ENCODE results near the gene FAM163B. TPM values are rescaled to one million over a fixed set of nuclear protein-coding genes. Genes with fewer than 3 reads are reported as not detected.
A peak's percentile ranks its signal among the peaks of the same experiment; 100 is the strongest.

FAM163B gene
- total RNA-seq, 6 donors from 2014 or later = not detected

DNA sequence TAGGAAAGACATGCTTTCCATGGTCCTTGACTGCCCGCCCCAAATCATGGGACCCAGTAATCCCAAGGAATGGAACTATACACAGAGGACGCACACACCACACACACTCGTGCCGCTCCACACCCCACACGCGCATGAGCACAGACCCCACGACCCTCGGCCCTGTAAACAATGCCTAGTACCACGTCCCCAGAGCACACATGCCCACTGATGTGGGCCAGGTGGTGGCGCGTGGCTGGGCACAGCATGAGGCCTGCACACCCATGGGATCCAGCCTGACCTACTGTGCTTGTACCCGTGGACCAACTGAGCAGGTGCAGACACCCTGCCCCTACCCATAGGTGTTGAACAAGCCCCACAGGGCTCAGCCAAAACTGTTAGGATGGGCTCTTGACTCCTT, 27.7 kb upstream of the FAM163B start:
- DNase-seq = peak in 1 of 2 donors; percentile 63
- Histone ChIP-seq H3K9me3 (no peaks in the 10 kb centered on the region), H3K27ac (no peak overlapping the region), H3K4me1 (peaks cover 0 to 14% (median 9%) of the 10 kb centered on the region in 4 donors), H3K27me3 (no peaks in the 10 kb centered on the region), H3K36me3 (no peaks in the 10 kb centered on the region), H3K4me3 (no peak overlapping the region)
- WGBS, 2 donors = 89% methylated on average over 5 to 12 of the region's 12 CpGs
- no peak for TF ChIP-seq EP300 (IDR thresholded peaks at IDR 0.05)
- no peak for TF ChIP-seq POLR2AphosphoS5 (IDR thresholded peaks at IDR 0.05)
- no peak for TF ChIP-seq POLR2A (IDR thresholded peaks at IDR 0.05)
- TF ChIP-seq, protein P1, sequence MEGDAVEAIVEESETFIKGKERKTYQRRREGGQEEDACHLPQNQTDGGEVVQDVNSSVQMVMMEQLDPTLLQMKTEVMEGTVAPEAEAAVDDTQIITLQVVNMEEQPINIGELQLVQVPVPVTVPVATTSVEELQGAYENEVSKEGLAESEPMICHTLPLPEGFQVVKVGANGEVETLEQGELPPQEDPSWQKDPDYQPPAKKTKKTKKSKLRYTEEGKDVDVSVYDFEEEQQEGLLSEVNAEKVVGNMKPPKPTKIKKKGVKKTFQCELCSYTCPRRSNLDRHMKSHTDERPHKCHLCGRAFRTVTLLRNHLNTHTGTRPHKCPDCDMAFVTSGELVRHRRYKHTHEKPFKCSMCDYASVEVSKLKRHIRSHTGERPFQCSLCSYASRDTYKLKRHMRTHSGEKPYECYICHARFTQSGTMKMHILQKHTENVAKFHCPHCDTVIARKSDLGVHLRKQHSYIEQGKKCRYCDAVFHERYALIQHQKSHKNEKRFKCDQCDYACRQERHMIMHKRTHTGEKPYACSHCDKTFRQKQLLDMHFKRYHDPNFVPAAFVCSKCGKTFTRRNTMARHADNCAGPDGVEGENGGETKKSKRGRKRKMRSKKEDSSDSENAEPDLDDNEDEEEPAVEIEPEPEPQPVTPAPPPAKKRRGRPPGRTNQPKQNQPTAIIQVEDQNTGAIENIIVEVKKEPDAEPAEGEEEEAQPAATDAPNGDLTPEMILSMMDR (IDR thresholded peaks at IDR 0.05) = no peak
- ATAC-seq (ENCODE audit: low FRiP score in 2 of 2) = no peak

DNA sequence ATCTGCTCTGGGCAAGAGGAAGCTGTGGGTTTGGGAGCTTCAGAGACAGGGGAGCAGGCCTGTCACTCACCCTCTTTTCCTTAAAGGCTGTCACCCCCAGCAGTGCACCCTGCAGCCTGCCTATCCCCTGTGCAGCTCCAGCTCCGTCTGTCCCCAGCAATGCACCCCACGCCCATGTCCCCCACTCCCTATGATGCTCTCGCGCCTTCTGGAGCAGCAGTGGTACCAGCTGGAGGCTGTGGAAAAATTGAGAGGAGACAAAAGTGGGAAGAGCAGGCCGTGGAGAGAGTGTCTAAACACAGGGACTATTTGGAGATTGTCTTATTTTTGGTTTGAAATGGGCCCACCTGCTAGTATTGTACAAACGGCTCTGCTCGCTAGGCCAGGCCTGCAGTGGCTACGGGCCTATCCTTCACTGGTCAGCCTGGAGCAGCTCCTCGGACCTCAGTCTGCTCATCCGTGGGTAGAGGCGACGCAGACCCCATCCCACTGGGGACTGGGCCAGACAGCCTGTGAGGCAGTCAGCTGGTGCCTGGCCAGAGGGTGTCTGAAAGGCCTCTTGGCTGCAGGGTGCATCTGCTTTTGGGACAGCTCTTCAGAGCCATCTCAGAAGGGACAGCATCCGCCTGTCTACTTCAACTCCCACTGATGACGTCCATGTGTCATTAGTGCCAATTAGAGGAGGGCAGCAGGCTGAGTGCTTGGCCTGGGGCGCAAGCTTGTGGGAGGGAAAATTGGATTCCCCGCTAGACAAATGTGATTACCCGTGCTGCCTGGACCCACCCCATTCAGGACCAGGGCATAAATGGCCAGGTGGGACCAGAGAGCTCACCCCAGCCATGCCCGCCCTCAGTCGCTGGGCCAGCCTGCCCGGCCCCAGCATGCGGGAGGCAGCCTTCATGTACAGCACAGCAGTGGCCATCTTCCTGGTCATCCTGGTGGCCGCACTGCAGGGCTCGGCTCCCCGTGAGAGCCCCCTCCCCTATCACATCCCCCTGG, 26.6 kb upstream of the FAM163B start, which contains the start of gene DBH:
Gene DBH, plus strand, starts transcription at position 831 of the 999 bp plus-strand sequence. Its CDS starts 9 bp downstream, at position 840.
- Histone ChIP-seq H3K27ac (no peak within 1 kb of the TSS), H3K4me3 (no peak within 1 kb of the TSS), H3K27me3 (no peaks in the 10 kb centered on the region), H3K4me1 (peaks cover 0 to 14% (median 9%) of the 10 kb centered on the region in 4 donors), H3K36me3 (no peaks in the 10 kb centered on the region), H3K9me3 (no peaks in the 10 kb centered on the region)
- 85 to 88% methylated on average over 7 to 24 of the region's 24 CpGs for WGBS, 2 donors
- TF ChIP-seq, protein P1 (IDR thresholded peaks at IDR 0.05) = no peak
- TF ChIP-seq POLR2A (IDR thresholded peaks at IDR 0.05) (no peak), EP300 (IDR thresholded peaks at IDR 0.05) (no peak), POLR2AphosphoS5 (IDR thresholded peaks at IDR 0.05) (no peak)
- ATAC-seq (ENCODE audit: low FRiP score in 2 of 2) = no peak
- DNase-seq = no peak

DNA sequence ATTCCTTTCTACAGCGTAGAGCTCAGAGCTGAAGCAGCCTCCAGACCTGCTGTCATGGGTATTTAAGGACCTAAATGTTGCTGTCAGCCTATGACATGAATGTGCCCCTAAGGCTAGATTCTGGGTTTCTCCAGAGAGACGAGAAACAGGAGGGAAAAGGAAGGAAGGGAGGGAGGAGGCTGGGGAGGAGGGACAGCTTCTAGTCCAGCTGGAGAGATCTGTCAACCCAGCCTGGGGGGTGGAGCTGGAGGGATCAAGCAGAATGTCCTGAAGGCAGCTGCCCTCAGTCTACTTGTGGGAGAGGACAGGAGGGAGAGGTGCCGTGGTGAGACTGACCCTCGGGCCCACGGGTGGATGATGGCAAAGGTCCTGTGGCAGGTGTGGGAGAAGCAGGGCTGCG, 25.9 kb upstream of the FAM163B start:
- no peak for DNase-seq
- H3K27me3 ChIP-seq = no peaks in the 10 kb centered on the region
- peaks cover 0 to 14% (median 9%) of the 10 kb centered on the region in 4 donors for H3K4me1 ChIP-seq
- no peaks in the 10 kb centered on the region for H3K36me3 ChIP-seq
- no peaks in the 10 kb centered on the region for H3K9me3 ChIP-seq
- TF ChIP-seq POLR2A (IDR thresholded peaks at IDR 0.05) (no peak), EP300 (IDR thresholded peaks at IDR 0.05) (no peak), POLR2AphosphoS5 (IDR thresholded peaks at IDR 0.05) (no peak)
- TF ChIP-seq, protein P1 (IDR thresholded peaks at IDR 0.05) = no peak
- peak overlapping the region in 1 of 4 donors; percentile 11 for H3K27ac ChIP-seq
- WGBS, 2 donors = 29 to 75% methylated on average over 4 to 6 of the region's 6 CpGs
- no peak overlapping the region for H3K4me3 ChIP-seq
- ATAC-seq (ENCODE audit: low FRiP score in 2 of 2) = no peak

DNA sequence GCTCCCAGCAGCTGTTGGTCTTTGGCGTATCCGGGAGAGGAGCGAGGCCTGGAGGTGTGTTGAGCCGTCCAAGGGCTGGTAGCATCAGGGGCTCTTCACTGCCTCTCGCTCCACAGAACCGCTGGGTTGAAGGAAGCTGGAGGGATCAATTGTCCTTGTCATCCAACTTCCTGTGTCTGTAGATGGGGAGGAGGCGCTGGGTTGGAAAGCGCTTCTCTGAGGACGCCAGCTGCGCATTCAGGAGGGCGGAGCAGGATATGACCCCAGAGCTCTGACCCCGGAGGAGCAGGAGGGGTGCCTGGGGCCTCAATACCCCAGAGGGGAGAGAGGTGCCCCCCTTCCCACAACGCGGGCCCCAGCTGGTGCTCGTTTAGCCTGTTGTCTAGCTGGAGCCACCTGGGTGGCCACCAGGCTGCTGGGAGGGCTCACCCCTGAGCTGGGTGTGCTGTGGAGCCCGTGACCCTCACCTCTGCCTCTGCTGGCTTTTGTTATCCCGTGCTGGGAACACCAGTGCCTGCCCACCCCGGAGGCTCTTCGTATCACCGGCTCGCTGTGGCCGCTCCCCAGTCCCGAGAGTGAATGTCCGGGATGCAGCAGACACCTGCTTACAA, 25.0 kb upstream of the FAM163B start:
- Histone ChIP-seq H3K4me1 (peaks cover 0 to 14% (median 9%) of the 10 kb centered on the region in 4 donors), H3K27me3 (no peaks in the 10 kb centered on the region), H3K9me3 (no peaks in the 10 kb centered on the region), H3K36me3 (no peaks in the 10 kb centered on the region), H3K27ac (peak overlapping the region in 1 of 4 donors; percentile 11), H3K4me3 (no peak overlapping the region)
- no peak for DNase-seq
- TF ChIP-seq EP300 (IDR thresholded peaks at IDR 0.05) = no peak
- TF ChIP-seq, protein P1 (IDR thresholded peaks at IDR 0.05) = no peak
- no peak for TF ChIP-seq POLR2AphosphoS5 (IDR thresholded peaks at IDR 0.05)
- ATAC-seq (ENCODE audit: low FRiP score in 2 of 2) = no peak
- 49 to 61% methylated on average over 16 to 24 of the region's 24 CpGs for WGBS, 2 donors
